GM19023 (cell line): ENCODE results near the gene CAD.
"Not testable (repeated sequence)": the region's sequence is repeated elsewhere in the genome, so short reads cannot be mapped to it uniquely, and the experiment has no call there.

Experiments used
- ATAC-seq: cut with Tn5 transposase; IDR thresholded peaks from one replicate; pipeline ENCODE4 v1.9.1; 2021; ENCODE audit warnings: mild to moderate bottlenecking, moderate library complexity; ENCODE audit not compliant: unreplicated experiment

The CAD gene

GRCh38 chr2:27251766-27252165 is 34.6 kb downstream of the CAD start:
- ATAC-seq, result no peak

DNA sequence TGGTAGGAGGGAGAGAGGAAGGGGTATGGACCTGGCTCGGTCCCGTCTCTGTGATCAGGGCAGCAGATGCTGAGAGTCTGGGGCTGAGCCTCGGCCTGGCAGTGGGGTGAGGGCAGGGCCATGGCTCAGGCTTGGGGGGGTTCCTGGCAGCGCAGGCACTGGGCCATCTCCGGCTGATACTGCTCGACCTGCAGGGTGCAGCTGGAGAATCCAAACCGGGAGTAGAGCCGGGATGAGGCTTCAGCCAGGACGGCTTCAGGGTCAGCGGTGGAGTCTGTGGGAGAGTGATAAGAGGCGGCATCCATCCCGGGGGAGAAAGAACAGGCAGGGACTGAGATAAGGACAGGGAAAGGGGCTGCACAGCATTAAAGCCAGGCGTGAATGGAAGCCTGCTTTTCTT is 38.0 kb downstream of the CAD start:
- no peak for ATAC-seq

DNA sequence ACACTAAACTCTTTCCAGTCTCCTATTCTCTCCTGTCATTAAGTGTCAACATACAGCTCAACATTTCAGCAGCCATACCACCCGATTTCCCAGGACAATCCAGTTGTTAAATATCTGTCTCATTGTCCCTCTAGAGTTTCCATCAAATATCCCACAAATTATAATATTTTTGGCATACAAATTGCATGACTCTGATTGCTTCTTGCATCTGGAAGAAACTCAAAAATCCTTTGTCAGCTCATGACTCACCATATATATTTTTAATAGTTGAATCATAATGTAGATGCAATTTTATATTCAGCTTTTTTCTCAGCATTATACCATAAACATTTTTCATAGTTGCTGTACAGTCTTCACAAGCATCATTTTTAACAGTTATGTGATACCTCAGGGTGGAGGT is 38.5 kb downstream of the CAD start:
- no peak for ATAC-seq

- ATAC-seq, result no peak
Observed at GRCh38 chr2:27256855-27257454, 39.8 kb downstream of the CAD start.

GRCh38 chr2:27258051-27258450 is 40.9 kb downstream of the CAD start:
- no peak for ATAC-seq

DNA sequence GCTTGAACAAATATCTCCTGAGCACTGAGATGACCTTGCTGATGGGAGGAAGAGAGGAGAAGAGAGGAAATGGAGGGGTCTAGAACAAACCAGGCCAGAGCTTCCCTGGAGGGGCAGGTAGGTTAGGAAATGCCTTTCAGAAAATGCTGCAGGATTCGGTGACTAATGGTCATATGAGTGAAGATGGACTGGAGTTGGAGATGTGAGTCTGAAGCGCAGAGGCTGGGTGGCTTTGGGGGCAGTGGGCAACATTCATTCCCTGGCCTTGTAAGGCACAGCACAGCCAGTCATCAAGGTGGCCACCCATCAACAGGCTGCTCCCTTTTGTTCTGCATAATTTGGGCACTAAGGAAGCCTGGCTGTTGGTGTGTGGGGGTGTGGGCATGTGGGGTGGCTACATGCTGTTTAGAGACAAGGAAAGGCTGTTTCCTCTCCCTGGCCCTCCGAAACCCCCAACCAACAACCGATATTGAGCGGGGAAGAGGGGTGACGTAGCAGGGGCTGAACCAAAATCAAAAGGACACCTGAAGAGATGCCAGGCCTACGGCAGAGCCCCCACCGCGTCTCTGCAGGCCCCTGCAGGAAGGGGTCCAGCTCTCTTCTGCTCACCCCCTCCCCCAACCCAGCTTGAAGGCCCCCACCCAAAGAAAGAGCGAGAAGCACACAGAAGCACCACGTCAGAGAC is 44.2 kb downstream of the CAD start:
- no peak for ATAC-seq

- ATAC-seq, result no peak
Observed at GRCh38 chr2:27261926-27262298, 44.7 kb downstream of the CAD start.

DNA sequence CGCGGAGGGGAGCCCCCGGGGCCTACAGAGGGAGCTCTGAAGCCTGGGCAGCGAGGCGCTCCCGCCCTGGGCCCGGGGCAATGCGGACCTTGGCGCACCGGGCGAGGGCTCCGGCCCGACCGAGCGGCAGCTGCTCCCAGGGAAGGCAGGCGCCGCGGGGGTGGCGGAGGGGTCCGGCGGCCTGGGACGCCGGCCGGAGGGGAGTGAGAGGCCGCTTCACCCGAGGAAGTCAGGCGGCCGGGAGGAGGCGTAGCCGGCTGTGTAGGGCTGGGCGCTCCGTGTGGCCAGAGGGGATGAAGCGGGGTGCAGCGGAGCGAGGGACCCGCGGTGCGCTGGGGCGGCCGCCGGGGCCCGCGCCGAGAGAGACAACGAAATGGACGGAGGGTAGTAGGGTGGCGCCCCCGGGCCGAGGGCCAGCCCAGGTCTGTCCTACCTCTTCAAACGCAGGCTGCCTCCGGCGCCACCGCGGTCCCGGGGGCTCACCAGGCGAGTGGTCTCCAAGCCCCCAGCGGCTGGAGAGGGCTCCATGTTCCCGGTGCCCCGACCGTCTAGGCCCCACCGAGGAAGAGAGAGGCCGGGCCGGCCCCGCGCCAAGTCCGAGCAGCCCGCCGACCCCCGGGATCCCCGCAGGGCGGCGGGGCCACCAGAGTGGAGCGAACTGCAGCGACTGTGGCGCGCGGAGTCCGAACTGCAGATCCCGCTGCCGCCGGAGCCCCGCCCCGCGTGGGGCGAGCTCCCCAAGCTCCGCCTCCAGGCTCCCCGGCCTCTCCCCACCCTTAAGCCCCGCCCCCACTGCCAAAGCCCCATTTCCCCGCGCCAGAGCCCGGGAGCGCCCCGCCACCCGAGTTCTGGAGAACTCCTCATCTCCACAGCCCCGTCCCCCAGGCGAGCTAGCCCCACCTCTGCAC is 45.5 kb downstream of the CAD start, which contains the start of gene SLC30A3:
SLC30A3 (minus strand) TSS at position 669 of the 908 bp plus-strand sequence; CDS start at position 528, 141 bp downstream.
- peak; percentile 49 for ATAC-seq

GRCh38 chr2:27263287-27264252 is 46.4 kb downstream of the CAD start:
- ATAC-seq, result no peak

- ATAC-seq, result no peak
Observed at GRCh38 chr2:27264253-27264752, 47.1 kb downstream of the CAD start.

- no peak for ATAC-seq
Observed at GRCh38 chr2:27264753-27265535, 47.8 kb downstream of the CAD start.

DNA sequence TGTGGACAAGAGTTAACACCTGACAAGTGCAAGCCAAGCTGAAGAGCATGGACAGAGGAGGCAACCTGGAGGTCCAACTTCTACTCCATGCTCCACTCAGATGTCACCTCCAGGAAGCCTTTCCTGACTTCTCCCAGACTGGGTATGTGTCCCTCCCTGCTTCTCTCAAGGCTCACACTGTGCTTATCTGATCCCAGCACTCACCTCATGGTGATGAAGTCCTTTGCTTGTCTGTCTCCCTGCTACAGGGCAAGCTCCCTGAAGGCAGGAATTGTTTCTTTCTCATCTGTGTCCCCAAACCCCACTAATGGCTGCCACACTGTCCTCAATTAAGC is 48.3 kb downstream of the CAD start:
- ATAC-seq, result no peak

- not testable (repeated sequence) for ATAC-seq
Observed at GRCh38 chr2:27268296-27268695, 51.1 kb downstream of the CAD start.

DNA sequence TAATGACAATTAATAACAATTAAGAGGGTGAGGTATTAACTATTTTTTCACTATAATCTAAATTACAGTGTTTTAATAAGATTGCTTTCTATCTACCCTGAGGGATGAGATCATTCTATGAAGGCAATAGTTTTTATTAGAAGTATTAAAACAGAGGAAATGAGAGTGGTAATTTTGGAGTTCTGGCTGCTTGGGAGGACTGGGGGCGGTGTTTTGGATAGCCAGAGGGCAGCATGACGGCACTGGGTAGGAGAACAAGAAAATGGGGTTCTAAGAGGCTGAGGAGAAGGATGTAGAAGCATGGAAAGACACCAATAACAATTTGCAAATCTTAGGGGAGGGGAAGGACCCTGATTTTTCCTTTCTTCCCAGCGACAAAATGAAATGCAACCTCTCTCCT is 53.0 kb downstream of the CAD start:
- no peak for ATAC-seq

- no peak for ATAC-seq
Observed at GRCh38 chr2:27270670-27271069, 53.5 kb downstream of the CAD start.

GRCh38 chr2:27271631-27272340 is 54.6 kb downstream of the CAD start:
- no peak for ATAC-seq

- ATAC-seq, result not testable (repeated sequence)
Observed at GRCh38 chr2:27272537-27273522, 55.7 kb downstream of the CAD start.
